T-cell (primary cell): ENCODE measurements around the gene DCDC2. TPM values are rescaled to one million over a fixed set of nuclear protein-coding genes. Genes with fewer than 3 reads are reported as not detected.

Experiments used
- ATAC-seq, 4 experiments: fragments of 200-7000 bp in 3 of 4; fragments of 150-1000 bp in 1 of 4; cut with Tn5 transposase; replicated peaks in 1 of 4; 1 replicate in 3 of 4; 2 replicates in 1 of 4; pipeline ENCODE4 v1.10.0; 2021; ENCODE audit warnings: moderate library complexity in 3 of 4, mild to moderate bottlenecking in 2 of 4, moderate number of reproducible peaks in 1 of 4
- CTCF ChIA-PET, 2 donors: fragments of 300-600 bp; sonication (Branson Sonifier 250); formaldehyde crosslinking; loops; one replicate each; lab custom pipeline; 2022; ENCODE audit warnings: antibody characterized with exemption in 2 of 2; lab: Charles Lee
- POLR2A ChIA-PET, 2 donors: fragments of 300-600 bp; sonication (Branson Sonifier 250); formaldehyde crosslinking; loops; one replicate each; lab custom pipeline; 2022; ENCODE audit warnings: antibody characterized with exemption in 2 of 2; lab: Charles Lee
- DNase-seq, 35 experiments: peaks; one replicate each; pipeline versions ENCODE4 v3.0.0 to v3.0.0-alpha.2; 2013 to 2023
- H3K27ac ChIP-seq: one replicate; pipeline ENCODE4 v1.5.1; 2013; ENCODE audit warnings: low read length
- H3K27me3 ChIP-seq, 2 experiments: replicated peaks in 1 of 2; 1 replicate in 1 of 2; 2 replicates in 1 of 2; pipeline versions ENCODE4 v1.6.1 to v1.7.0; 2013; ENCODE audit warnings: low read length in 1 of 2, mixed read lengths in 1 of 2; ENCODE audit not compliant: control insufficient read depth in 2 of 2, insufficient read depth in 2 of 2; ENCODE audit errors: extremely low read depth in 1 of 2
- H3K36me3 ChIP-seq, 2 donors: 1 replicate in 1 of 2; 2 replicates in 1 of 2; pipeline versions ENCODE4 v1.6.1 to v1.7.0; 2013; ENCODE audit warnings: low read length in 1 of 2; ENCODE audit not compliant: control insufficient read depth in 2 of 2, insufficient read depth in 1 of 2; ENCODE audit errors: extremely low read depth in 1 of 2
- H3K4me1 ChIP-seq, 2 experiments: 1 replicate in 1 of 2; 2 replicates in 1 of 2; pipeline versions ENCODE4 v1.6.1 to v1.7.0; 2013; ENCODE audit warnings: low read length in 2 of 2, mixed read lengths in 1 of 2; ENCODE audit not compliant: insufficient read depth in 2 of 2, control insufficient read depth in 1 of 2; ENCODE audit errors: extremely low read depth in 1 of 2
- H3K4me3 ChIP-seq, 2 donors: 1 replicate in 1 of 2; 2 replicates in 1 of 2; pipeline versions ENCODE4 v1.5.1 to v1.7.0; 2013; ENCODE audit warnings: mild to moderate bottlenecking in 2 of 2, low read length in 1 of 2, moderate library complexity in 1 of 2; ENCODE audit not compliant: control insufficient read depth in 1 of 2; ENCODE audit errors: extremely low read depth in 1 of 2
- H3K9me3 ChIP-seq: 2 replicates; pipeline ENCODE4 v1.7.0; 2013
- H3K27ac Mint-ChIP-seq, 2 donors: one replicate each; pipeline ENCODE4 v1.8.0; 2020 to 2021; ENCODE audit warnings: mild to moderate bottlenecking in 2 of 2, mixed read lengths in 2 of 2
- H3K27me3 Mint-ChIP-seq, 2 donors: one replicate each; pipeline ENCODE4 v1.8.0; 2021 to 2022; ENCODE audit warnings: mixed read lengths in 2 of 2
- H3K36me3 Mint-ChIP-seq: one replicate; pipeline ENCODE4 v1.8.0; 2021; ENCODE audit warnings: mixed read lengths
- H3K4me1 Mint-ChIP-seq, 3 donors: one replicate each; pipeline ENCODE4 v1.8.0; 2020 to 2022; ENCODE audit warnings: mixed read lengths in 3 of 3, mild to moderate bottlenecking in 1 of 3
- H3K4me3 Mint-ChIP-seq, 3 donors: one replicate each; pipeline ENCODE4 v1.8.0; 2020 to 2022; ENCODE audit warnings: mild to moderate bottlenecking in 3 of 3, mixed read lengths in 3 of 3, moderate library complexity in 3 of 3
- H3K9me3 Mint-ChIP-seq, 3 donors: one replicate each; pipeline ENCODE4 v1.8.0; 2020 to 2022; ENCODE audit warnings: mixed read lengths in 3 of 3
- WGBS: methylation state at CpG from one replicate; pipeline ENCODE4 v1.1.5; 2013; ENCODE audit warnings: missing lambda C conversion rate; ENCODE audit not compliant: insufficient coverage; 5-methylcytosine and 5-hydroxymethylcytosine counted together
- total RNA-seq, 35 experiments: library from RNA in 6 of 35; stranded (reverse) in 6 of 35; fragments of 120-200 nt in 1 of 35; gene quantifications; one replicate each; pipeline versions ENCODE4 v1.2.1 to v1.2.4 and lab custom pipeline; 2013 to 2026

DCDC2 gene
- total RNA-seq, 5 donors from 2014 or later (not counting 1 experiment from before 2014, with no cell fraction given), result 0.09 to 0.58 (median 0.13) TPM; not detected in 1

GRCh38 chr6:24194978-24195700, 162.7 kb downstream of the DCDC2 start:
- H3K27ac Mint-ChIP-seq, result no peak overlapping the region

DNA sequence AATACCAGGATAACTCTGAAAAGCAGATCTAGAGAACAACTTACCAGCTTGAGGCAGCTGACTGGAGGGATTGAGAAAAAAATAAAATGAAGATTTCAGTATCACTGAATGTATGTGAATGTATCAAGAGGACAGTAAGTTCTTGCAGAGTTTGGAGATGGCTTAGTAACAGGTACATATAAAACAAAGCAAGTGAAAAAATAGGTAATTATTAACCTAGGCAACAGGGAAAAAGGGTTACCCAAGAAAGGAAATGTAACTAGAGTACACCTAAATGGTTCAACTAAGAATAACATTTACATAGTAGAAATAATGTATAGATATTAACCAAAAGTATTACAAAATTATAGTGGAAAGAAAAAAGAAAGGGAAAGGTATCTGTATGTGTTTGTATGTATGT, 164.5 kb downstream of the DCDC2 start:
- CTCF ChIA-PET, result no interaction called here
- Mint-ChIP-seq H3K27ac (no peak overlapping the region), H3K4me1 (no peaks in the 10 kb centered on the region), H3K9me3 (no peaks in the 10 kb centered on the region), H3K27me3 (peaks cover 19 to 25% of the 10 kb centered on the region in 2 donors), H3K4me3 (no peak overlapping the region), H3K36me3 (no peaks in the 10 kb centered on the region)
- no peak for ATAC-seq
- H3K9me3 ChIP-seq, result no peaks in the 10 kb centered on the region
- H3K36me3 ChIP-seq, result no peaks in the 10 kb centered on the region
- H3K4me1 ChIP-seq, result no peaks in the 10 kb centered on the region
- DNase-seq, result no peak
- POLR2A ChIA-PET, result no interaction called here
- no peak overlapping the region for H3K4me3 ChIP-seq
- no peak overlapping the region for H3K27ac ChIP-seq
- H3K27me3 ChIP-seq, result peaks cover 0 to 4% of the 10 kb centered on the region in 2 experiments

More at GRCh38 chr6:24194978-24195700, 162.7 kb downstream of the DCDC2 start:
- Histone ChIP-seq H3K27ac (no peak overlapping the region), H3K4me1 (no peaks in the 10 kb centered on the region), H3K4me3 (no peak overlapping the region), H3K9me3 (no peaks in the 10 kb centered on the region), H3K27me3 (peaks cover 0 to 9% of the 10 kb centered on the region in 2 experiments), H3K36me3 (no peaks in the 10 kb centered on the region)
- DNase-seq (no peak), ATAC-seq (no peak)
- Mint-ChIP-seq H3K36me3 (no peaks in the 10 kb centered on the region), H3K9me3 (no peaks in the 10 kb centered on the region), H3K4me1 (no peaks in the 10 kb centered on the region), H3K4me3 (no peak overlapping the region), H3K27me3 (peaks cover 16 to 28% of the 10 kb centered on the region in 2 donors)
- POLR2A ChIA-PET, result no interaction called here
- CTCF ChIA-PET, result no interaction called here
- WGBS, result 100% methylated on average over 1 of the region's 2 CpGs

GRCh38 chr6:24191346-24191745, 166.5 kb downstream of the DCDC2 start:
- no peaks in the 10 kb centered on the region for H3K27me3 ChIP-seq
- no CpG with 5 or more reads among the region's 2 CpGs for WGBS
- no peaks in the 10 kb centered on the region for H3K36me3 Mint-ChIP-seq
- CTCF ChIA-PET, result no interaction called here
- no peaks in the 10 kb centered on the region for H3K4me1 ChIP-seq
- ATAC-seq (no peak), DNase-seq (no peak)
- peaks cover 18 to 25% of the 10 kb centered on the region in 2 donors for H3K27me3 Mint-ChIP-seq
- no peaks in the 10 kb centered on the region for H3K4me1 Mint-ChIP-seq
- no peak overlapping the region for H3K4me3 Mint-ChIP-seq
- H3K9me3 Mint-ChIP-seq, result no peaks in the 10 kb centered on the region
- H3K27ac ChIP-seq, result no peak overlapping the region
- H3K9me3 ChIP-seq, result no peaks in the 10 kb centered on the region
- no peak overlapping the region for H3K4me3 ChIP-seq
- H3K36me3 ChIP-seq, result no peaks in the 10 kb centered on the region
- H3K27ac Mint-ChIP-seq, result no peak overlapping the region
- POLR2A ChIA-PET, result no interaction called here

DNA sequence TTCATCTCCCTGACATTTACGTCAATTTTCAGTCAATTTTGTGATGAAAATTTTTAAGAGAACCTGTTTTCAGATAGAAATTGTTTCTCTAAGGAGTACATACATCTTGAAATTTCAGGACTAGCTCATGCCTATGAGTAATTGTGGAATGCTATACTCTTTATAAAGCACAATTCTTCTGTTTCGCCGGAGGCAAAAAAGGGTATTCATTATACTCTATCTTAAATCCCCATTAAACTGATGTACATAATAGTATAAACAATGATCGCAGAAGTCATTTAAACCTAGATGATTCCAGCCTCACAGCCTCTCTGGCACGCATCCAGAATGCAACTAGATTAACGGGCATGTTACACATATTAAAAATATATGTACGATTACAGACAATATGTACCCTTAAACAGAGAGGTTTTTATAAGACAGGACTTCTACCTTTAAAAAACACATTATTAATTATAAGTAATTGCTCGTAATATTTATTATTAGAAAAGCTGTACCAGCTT, 169.2 kb downstream of the DCDC2 start:
- H3K36me3 ChIP-seq, result no peaks in the 10 kb centered on the region
- no peak for ATAC-seq
- H3K4me1 Mint-ChIP-seq, result no peaks in the 10 kb centered on the region
- no peak for DNase-seq
- WGBS, result no CpG with 5 or more reads among the region's 8 CpGs
- H3K4me3 ChIP-seq, result no peak overlapping the region
- no peaks in the 10 kb centered on the region for H3K27me3 ChIP-seq
- H3K27ac Mint-ChIP-seq, result no peak overlapping the region
- H3K27me3 Mint-ChIP-seq, result peaks cover 16 to 20% of the 10 kb centered on the region in 2 donors
- no peaks in the 10 kb centered on the region for H3K36me3 Mint-ChIP-seq
- no peaks in the 10 kb centered on the region for H3K9me3 ChIP-seq
- CTCF ChIA-PET, result no interaction called here
- H3K4me3 Mint-ChIP-seq, result no peak overlapping the region
- no peak overlapping the region for H3K27ac ChIP-seq
- H3K9me3 Mint-ChIP-seq, result peaks cover 0 to 2% (median 0%) of the 10 kb centered on the region in 3 donors
- POLR2A ChIA-PET, result no interaction called here
- no peaks in the 10 kb centered on the region for H3K4me1 ChIP-seq

- ChIA-PET CTCF (no interaction called here), POLR2A (no interaction called here)
- H3K4me3 Mint-ChIP-seq, result no peak overlapping the region
- ATAC-seq (no peak), DNase-seq (no peak)
- H3K27me3 Mint-ChIP-seq, result peaks cover 16 to 24% of the 10 kb centered on the region in 2 donors
- H3K27ac Mint-ChIP-seq, result no peak overlapping the region
- H3K4me1 ChIP-seq, result no peaks in the 10 kb centered on the region
- H3K27ac ChIP-seq, result no peak overlapping the region
- H3K9me3 Mint-ChIP-seq, result peaks cover 0 to 8% (median 0%) of the 10 kb centered on the region in 3 donors
- no peak overlapping the region for H3K4me3 ChIP-seq
- H3K4me1 Mint-ChIP-seq, result no peaks in the 10 kb centered on the region
- H3K36me3 ChIP-seq, result no peaks in the 10 kb centered on the region
- no peaks in the 10 kb centered on the region for H3K27me3 ChIP-seq
- no peaks in the 10 kb centered on the region for H3K36me3 Mint-ChIP-seq
- H3K9me3 ChIP-seq, result no peaks in the 10 kb centered on the region
Measured at GRCh38 chr6:24187965-24188577, 169.8 kb downstream of the DCDC2 start.

DNA sequence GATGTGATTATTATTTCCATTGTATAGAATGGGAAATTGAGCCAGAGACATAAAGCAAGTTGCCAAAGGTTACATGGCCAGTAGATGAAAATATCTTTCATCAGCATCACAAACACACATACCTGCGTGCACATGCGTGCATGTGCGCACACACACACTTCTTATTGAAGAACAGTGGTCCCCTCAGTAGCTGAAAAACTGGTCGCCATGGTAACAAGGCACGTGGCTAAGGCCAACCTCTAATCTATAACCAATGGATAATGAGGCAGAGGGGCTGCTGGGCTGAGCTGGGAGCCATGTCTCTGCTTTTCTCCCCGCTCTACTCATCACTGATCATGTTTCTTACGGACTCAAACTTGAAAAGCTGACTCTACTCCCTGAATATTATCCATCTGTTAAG, 171.5 kb downstream of the DCDC2 start:
- DNase-seq, result no peak
- no peak overlapping the region for H3K4me3 ChIP-seq
- H3K27ac ChIP-seq, result no peak overlapping the region
- WGBS, result 83% methylated on average over 4 of the region's 7 CpGs
- no peaks in the 10 kb centered on the region for H3K27me3 ChIP-seq
- Mint-ChIP-seq H3K27me3 (peaks cover 11 to 25% of the 10 kb centered on the region in 2 donors), H3K36me3 (no peaks in the 10 kb centered on the region), H3K9me3 (peaks cover 0 to 11% (median 0%) of the 10 kb centered on the region in 3 donors), H3K27ac (no peak overlapping the region), H3K4me3 (no peak overlapping the region), H3K4me1 (no peaks in the 10 kb centered on the region)
- ATAC-seq, result no peak
- ChIA-PET CTCF (no interaction called here), POLR2A (no interaction called here)
- no peaks in the 10 kb centered on the region for H3K4me1 ChIP-seq
- H3K9me3 ChIP-seq, result no peaks in the 10 kb centered on the region
- H3K36me3 ChIP-seq, result no peaks in the 10 kb centered on the region
